DMS53 treated with DMSO at 0.1 percent for 48 hours (cell line): ENCODE data around the gene OGFR.
"Not testable (repeated sequence)": the region's sequence is repeated elsewhere in the genome, so short reads cannot be mapped to it uniquely, and the experiment has no call there.

ENCODE experiments used
- DNase-seq: peaks from one replicate; lab custom pipeline; 2025; ENCODE audit not compliant: unreplicated experiment; lab: John Stamatoyannopoulos, UW

The OGFR gene

DNA sequence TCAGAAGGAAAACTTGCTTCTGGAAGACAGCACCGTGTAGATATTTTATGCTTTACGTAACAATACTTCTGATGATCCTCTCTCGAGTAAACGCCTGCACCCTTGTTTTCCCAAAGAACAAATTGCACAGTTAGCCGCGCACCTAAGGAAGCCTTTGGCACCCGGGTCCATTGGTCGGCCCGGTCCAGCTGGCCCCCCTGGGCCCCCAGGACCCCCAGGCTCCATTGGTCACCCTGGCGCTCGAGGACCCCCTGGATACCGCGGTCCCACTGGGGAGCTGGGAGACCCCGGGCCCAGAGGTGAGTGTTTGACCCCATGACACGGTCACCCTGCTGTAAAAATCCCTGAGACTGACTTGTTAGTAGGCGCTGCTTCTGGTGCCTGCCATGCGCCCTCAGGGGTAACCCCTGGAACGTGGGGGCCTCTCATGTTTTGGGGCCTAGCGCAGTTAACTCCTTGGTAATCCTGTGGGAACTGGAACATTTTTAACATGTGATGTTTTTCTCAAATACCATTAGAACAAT lies 32.4 kb downstream of the OGFR start:
- DNase-seq, result no peak

- no peak for DNase-seq
Measured at GRCh38 chr20:62837790-62838127, 33.1 kb downstream of the OGFR start.

DNA sequence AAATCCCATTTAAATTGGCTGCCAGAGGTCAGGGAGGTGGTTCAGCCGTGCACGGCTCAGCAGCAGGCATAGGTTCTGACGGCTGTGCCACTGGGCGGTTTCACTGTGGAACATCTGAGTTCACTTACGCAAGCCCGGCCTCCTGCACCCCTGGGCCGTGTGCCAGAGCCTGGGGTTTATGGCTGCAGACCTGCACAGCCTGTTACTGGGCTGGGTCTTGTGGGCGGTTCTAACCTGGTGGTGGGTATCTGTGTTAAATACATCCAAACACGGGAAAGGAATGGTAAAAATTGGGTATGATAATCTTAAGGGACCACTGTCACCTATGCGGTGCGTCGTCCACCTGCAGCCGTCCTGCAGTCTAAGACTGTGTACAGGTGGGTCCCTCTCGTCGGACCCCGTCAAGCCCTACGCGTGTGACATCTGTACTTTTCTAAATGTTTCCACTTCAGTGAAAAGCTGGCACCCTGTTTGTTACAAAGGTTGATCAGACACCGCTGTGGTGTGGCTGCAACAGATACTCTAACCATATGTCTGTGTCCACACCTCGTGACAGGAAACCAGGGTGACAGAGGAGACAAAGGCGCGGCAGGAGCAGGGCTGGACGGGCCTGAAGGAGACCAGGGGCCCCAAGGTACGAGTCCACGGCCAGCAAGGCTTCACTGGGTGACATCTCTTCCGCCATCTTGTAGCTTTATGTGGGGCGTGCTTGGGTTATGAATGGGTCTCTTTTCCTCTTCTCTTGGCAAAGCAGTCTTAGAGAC lies 33.7 kb downstream of the OGFR start:
- peak; percentile 20 for DNase-seq

DNA sequence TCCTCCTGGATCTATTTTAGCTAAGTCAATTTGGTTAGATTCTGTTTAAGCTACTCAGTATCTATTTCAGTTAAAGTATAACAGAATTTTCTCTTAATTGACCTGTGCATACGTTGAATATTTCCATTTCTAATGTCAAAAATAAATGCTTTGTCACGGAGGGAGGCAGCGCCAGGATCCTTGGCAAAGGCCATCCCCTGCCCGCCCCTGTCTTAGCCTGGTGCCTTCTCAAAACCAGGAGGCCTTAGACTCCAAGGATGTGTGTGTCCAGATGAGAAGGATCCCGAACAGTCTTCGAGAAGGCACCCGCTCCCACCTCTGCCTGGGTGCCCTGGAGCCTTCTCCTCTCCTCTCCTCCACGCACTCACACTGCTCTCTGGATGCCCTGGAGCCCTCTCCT lies 34.6 kb downstream of the OGFR start:
- DNase-seq, result no peak

- DNase-seq, result no peak
Measured at GRCh38 chr20:62839816-62840215, 35.2 kb downstream of the OGFR start.

- DNase-seq, result no peak
Measured at GRCh38 chr20:62840244-62841197, 35.9 kb downstream of the OGFR start.

DNA sequence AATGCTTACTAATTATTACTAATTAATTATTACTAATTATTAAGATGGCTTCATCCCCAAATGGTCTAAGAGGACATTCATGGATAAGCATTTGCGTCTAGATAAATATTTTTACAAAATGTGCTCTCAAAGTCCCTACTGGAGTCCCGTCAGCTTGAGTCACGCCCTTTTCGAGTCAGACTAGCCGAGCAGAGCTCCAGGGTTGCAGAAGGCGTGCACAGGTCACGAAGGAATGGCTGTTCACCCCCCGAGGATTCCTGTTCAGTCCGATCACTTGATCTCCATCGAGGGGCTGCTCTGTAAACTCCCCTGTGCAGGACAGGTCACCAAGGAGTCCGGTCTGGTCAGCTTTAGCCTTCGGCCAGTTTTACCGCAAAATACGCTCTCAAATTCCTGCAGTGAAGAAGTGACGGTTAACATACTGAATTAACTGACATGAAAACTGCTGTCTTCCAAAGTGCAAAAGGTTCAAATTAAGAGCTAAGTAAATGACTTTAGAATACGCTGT lies 37.1 kb downstream of the OGFR start:
- DNase-seq, result no peak

DNA sequence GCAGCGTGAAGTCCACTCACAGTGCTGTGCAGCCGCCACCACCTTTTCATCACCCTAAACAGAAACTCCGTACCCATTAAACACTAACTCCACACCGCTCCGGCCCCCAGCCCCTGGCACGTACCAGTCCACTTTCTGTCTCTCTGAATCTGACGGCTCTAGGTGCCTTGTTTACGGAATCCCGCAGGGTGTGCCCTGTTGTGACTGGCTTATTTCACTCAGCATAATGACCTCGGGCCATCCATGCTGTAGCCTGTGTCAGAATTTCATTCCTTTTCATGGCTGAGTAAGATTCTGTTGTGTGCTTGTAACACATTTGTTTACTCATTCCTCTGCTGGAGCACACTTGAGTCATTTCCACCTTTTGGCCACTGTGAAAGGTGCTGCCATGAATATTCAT lies 39.0 kb downstream of the OGFR start:
- no peak for DNase-seq

GRCh38 chr20:62844182-62844581 lies 39.5 kb downstream of the OGFR start:
- DNase-seq, result no peak

DNA sequence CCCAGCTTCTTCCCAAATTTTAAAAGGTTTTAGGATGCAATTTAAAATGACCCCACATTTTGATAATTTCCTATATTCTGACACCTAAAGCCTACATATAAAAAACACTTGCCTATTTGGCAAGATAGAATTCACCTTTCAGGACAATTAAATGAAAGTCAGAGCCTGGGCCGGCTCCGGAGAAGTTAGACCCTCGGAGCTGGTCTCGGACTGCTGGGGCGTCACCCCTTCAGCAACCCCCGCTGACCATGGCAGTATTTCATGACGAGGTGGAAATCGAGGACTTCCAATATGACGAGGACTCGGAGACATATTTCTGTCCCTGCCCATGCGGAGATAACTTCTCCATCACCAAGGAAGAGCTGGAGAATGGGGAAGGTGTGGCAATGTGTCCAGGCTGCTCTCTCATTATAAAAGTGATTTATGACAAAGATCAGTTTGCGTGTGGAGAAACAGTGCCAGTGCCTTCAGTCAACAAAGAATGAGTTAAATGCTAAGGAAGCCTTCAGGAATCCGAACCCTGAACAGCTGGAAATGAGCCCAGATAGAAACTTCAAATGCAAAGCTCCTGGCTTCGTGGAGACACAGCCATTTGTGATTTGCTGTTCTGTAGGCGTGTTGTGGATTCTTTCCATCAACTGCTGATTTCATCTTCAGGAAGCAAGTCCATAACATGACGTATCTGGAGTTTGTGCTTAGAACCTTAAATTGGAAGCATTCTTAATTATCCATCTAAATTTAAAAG lies 41.0 kb downstream of the OGFR start:
- DNase-seq, result no peak

- no peak for DNase-seq
Measured at GRCh38 chr20:62846166-62846890, 41.7 kb downstream of the OGFR start.

GRCh38 chr20:62848917-62849316 lies 44.3 kb downstream of the OGFR start:
- DNase-seq, result not testable (repeated sequence)

DNA sequence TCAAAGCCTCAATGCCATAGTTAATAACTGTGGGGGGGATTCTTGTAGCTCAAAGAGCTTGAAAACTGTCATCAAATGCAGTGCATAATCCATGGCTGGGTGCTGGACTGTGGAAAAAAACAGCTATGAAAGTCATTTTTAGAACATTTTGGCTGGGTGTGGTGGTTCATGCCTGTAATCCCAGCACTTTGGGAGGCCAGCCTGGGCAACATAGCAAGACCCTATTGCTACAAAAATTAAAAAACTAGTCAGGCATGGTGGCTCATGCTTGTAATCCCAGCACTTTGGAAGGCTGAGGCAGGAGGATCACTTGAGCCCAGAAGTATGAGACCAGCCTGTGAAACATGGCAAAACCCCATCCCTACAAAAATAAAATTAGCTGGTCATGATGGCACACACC lies 44.8 kb downstream of the OGFR start:
- no peak for DNase-seq

- no peak for DNase-seq
Measured at GRCh38 chr20:62850333-62850974, 45.8 kb downstream of the OGFR start.

DNA sequence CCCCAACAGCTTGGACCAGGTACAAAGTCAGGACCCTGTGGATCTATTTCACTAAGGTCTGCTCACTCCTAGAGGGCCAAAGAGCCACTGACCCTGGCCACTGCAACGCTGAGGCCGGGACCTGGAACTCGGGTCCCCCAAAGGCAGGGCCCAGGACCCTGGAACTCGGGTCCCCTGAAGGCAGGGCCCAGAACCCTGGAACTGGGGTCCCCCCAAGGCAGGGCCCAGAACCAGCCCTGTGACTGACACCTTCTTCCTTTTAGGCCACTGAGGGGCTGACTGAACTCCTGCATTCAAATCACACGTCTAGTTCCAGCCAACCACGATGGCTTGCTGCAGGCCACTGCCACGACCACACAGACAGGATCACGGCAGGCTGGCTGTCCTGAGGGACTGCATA lies 47.6 kb downstream of the OGFR start:
- DNase-seq, result no peak

- no peak for DNase-seq
Measured at GRCh38 chr20:62852841-62853240, 48.2 kb downstream of the OGFR start.

DNA sequence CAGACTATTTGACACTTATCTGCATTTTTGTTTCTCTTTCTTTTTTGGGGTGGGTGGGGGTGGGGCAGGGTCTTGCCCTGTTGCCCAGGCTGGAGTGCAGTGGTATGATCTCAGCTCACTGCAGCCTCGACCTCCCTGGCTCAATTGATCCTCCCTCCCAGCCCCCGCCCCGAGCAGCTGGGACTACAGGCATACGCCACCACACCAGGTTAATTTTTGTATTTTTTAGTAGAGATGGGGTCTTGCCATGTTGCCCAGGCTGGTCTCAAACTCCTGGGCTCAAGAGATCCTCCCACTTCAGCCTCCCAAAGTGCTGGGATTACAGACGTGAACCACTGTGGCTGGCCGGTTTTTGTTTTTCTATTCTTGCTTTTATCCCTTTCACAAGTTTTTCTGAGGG lies 48.7 kb downstream of the OGFR start:
- not testable (repeated sequence) for DNase-seq

DNA sequence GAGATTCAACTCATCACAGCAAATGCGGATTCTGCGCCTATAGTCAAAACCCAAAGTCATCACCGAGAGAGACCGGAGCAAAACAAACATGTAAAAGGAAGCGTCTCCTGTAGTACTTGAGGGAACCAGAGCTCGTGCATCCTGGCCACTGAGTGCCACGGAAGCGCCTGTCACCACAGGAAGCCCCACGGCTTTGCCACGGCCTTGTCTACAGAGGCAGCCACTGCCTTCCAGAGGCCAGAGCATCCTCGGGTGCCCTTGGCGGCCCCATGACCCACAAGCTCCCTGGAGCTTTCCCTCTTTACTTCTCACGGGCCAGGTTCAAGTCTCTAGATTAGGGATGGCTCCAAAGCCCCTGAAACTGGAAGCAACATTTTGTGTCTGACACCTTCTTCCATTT lies 49.5 kb downstream of the OGFR start:
- DNase-seq, result no peak

DNA sequence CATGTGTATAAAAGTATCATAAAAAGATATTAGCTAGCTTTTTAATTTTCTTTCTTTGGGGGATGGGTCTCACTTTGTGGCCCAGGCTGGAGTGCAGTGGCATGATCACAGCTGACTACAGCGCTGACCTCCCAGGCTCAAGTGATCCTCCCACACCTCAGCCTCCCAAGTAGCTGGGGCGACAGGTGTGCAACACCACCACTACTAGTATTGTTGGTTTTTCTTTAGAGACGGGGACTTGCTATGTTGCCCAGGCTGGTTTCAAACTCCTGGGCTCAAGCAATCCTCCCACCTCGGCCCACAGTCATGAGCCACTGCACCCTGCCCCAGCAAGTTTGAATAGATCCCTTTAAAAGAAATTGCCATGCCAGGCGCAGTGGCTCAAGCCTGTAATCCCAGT lies 50.5 kb downstream of the OGFR start:
- no peak for DNase-seq
